ENCODE data around the gene RPSA. TPM values are rescaled to one million over a fixed set of nuclear protein-coding genes. Genes with fewer than 3 reads are reported as not detected.

RPSA gene
- total RNA-seq, 6 donors from 2014 or later: 317 to 921 (median 709) TPM

DNA sequence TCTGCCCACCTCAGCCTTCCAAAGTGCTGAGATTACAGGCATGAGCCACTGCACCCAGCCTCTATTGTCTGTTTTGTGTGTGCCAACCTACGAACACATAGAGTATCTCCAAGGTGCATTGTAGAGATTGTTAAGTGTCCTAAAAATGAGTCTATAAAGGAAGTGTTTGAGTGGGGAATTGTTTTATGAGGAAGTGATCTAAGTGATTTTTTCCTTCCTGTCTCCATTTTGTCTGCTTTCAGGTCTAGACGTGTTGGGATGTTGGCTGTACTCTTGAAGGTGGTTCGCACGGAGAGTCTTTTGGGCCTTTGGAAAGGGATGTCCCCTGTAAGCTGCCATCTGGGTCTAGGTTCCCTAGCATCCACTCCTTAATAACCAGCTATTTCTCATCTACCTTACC lies 16.3 kb upstream of the RPSA start:
- ATAC-seq (ENCODE audit: low FRiP score in 2 of 2) (no peak), DNase-seq (no peak)
- WGBS, 2 donors: 74 to 80% methylated on average over 4 of the region's 4 CpGs
- H3K27me3 ChIP-seq: no peaks in the 10 kb centered on the region
- H3K4me3 ChIP-seq: no peak overlapping the region
- H3K4me1 ChIP-seq: peaks cover 9 to 23% (median 12%) of the 10 kb centered on the region in 4 donors
- no peak overlapping the region for H3K27ac ChIP-seq
- H3K9me3 ChIP-seq: no peaks in the 10 kb centered on the region
- H3K36me3 ChIP-seq: peaks cover 20 to 59% (median 43%) of the 10 kb centered on the region in 4 donors
- TF ChIP-seq EP300 (IDR thresholded peaks at IDR 0.05) (no peak), CTCF (IDR thresholded peaks at IDR 0.05) (no peak), POLR2A (IDR thresholded peaks at IDR 0.05) (no peak), POLR2AphosphoS5 (IDR thresholded peaks at IDR 0.05) (no peak)

DNA sequence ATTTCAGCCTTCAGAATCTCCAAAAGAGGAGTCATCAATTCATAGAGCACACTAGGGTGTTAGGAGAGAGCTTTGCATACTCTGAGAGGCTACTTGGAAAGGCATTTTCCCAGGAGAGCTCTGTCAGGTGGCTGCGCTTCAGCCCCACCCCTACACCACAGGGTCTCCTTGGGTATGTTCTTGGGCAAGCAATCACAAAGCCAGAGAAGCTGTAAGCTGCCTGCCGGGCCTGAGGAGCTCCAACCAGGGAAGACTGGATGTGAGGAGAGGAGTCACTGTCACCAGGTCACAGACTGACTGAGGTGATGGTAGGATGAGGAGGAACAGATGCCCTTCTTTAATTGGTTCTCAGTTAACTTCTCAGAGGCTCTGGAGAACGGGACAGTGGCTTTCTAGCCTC lies 9.8 kb upstream of the RPSA start:
- WGBS, 2 donors: 90 to 94% methylated on average over 3 of the region's 3 CpGs
- H3K9me3 ChIP-seq: no peaks in the 10 kb centered on the region
- H3K36me3 ChIP-seq: peaks cover 28 to 77% (median 58%) of the 10 kb centered on the region in 4 donors
- H3K27ac ChIP-seq: no peak overlapping the region
- no peak overlapping the region for H3K4me3 ChIP-seq
- no peak for DNase-seq
- TF ChIP-seq POLR2AphosphoS5 (IDR thresholded peaks at IDR 0.05) (no peak), CTCF (IDR thresholded peaks at IDR 0.05) (no peak)
- H3K27me3 ChIP-seq: no peaks in the 10 kb centered on the region
- no peaks in the 10 kb centered on the region for H3K4me1 ChIP-seq
- ATAC-seq (ENCODE audit: low FRiP score in 2 of 2): no peak

- TF ChIP-seq POLR2AphosphoS5 (IDR thresholded peaks at IDR 0.05) (no peak), POLR2A (IDR thresholded peaks at IDR 0.05) (no peak), EP300 (IDR thresholded peaks at IDR 0.05) (no peak), CTCF (IDR thresholded peaks at IDR 0.05) (no peak)
- peaks cover 18 to 57% (median 39%) of the 10 kb centered on the region in 4 donors for H3K36me3 ChIP-seq
- no peak for ATAC-seq (ENCODE audit: low FRiP score in 2 of 2)
Observed at GRCh38 chr3:39398700-39399099, 7.8 kb upstream of the RPSA start.

DNA sequence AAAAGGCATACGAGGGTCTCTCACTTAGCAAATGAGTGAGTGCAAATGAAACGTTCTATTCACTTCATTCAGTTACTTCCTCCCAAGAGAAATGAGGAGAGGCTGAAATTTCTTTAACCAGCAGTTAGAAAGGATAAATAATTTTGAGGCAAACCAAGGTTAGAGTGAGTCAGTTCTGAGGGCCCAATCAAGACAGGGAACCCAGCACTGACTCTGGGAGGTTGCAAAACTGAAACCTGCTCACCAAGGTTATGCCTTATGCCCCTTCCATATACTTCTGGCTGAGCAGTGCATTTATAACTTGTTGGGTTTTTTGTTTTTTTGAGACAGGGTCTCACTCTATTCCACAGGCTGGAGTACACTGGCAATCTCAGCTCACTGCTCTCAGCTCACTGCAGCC lies 4.5 kb upstream of the RPSA start:
- Histone ChIP-seq H3K4me3 (no peak overlapping the region), H3K4me1 (peaks cover 0 to 10% (median 2%) of the 10 kb centered on the region in 4 donors), H3K27ac (no peak overlapping the region), H3K36me3 (peaks cover 4 to 24% (median 12%) of the 10 kb centered on the region in 4 donors), H3K9me3 (no peaks in the 10 kb centered on the region), H3K27me3 (no peaks in the 10 kb centered on the region)
- no peak for TF ChIP-seq POLR2AphosphoS5 (IDR thresholded peaks at IDR 0.05)
- TF ChIP-seq POLR2A (IDR thresholded peaks at IDR 0.05): no peak
- TF ChIP-seq EP300 (IDR thresholded peaks at IDR 0.05): no peak
- WGBS, 2 donors: 57% methylated on average over 2 of the region's 2 CpGs
- DNase-seq (no peak), ATAC-seq (ENCODE audit: low FRiP score in 2 of 2) (no peak)

More at GRCh38 chr3:39398700-39399099, 7.8 kb upstream of the RPSA start:
- DNase-seq: no peak
- no peaks in the 10 kb centered on the region for H3K4me1 ChIP-seq
- H3K27ac ChIP-seq: no peak overlapping the region
- no peaks in the 10 kb centered on the region for H3K27me3 ChIP-seq
- WGBS, 2 donors: 80 to 94% methylated on average over 4 of the region's 4 CpGs
- no peak overlapping the region for H3K4me3 ChIP-seq
- H3K9me3 ChIP-seq: no peaks in the 10 kb centered on the region

DNA sequence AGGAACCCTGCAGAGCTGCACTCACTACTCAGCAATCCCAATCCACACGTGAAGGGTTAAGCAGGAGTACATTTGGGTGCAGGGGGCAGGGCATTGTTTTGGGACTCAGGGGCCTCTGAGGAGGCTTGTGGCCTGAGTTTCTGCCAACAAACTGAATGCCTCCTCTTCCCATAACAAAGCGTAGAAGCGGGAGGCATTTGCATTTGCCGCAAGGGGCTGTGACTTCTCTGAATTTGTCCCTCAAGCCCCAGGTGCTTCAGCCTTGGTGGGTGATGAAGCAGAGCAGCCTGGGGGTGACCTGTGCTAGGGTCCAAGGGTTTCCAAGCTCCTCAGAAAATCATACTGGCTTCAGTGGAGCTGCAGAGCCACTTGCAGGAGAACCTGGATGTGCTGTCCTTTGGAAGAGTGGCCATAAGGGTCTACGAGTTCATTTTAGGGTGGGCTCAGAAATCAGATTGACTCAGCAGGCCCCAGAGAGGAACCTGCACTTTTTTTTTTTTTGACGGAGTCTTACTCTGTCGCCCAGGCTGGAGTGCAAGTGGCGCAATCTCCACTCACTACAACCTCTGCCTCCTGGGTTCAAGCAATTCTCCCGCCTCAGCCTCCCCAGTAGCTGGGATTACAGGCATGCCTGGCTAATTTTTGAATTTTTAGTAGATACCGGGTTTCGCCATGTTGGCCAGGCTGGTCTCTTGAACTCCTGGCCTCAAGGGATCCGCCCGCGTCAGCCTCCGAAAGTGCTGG lies 1.4 kb upstream of the RPSA start:
- H3K27me3 ChIP-seq: no peaks in the 10 kb centered on the region
- DNase-seq: no peak
- H3K9me3 ChIP-seq: no peaks in the 10 kb centered on the region
- no peak overlapping the region for H3K4me3 ChIP-seq
- no peak for ATAC-seq (ENCODE audit: low FRiP score in 2 of 2)
- H3K36me3 ChIP-seq: peaks cover 0 to 25% (median 11%) of the 10 kb centered on the region in 4 donors
- 87% methylated on average over 15 of the region's 15 CpGs for WGBS, 2 donors
- H3K27ac ChIP-seq: no peak overlapping the region
- no peak for TF ChIP-seq EP300 (IDR thresholded peaks at IDR 0.05)
- no peak for TF ChIP-seq CTCF (IDR thresholded peaks at IDR 0.05)
- TF ChIP-seq POLR2AphosphoS5 (IDR thresholded peaks at IDR 0.05): no peak
- no peak for TF ChIP-seq POLR2A (IDR thresholded peaks at IDR 0.05)
- H3K4me1 ChIP-seq: peaks cover 18 to 38% (median 24%) of the 10 kb centered on the region in 4 donors
